SK-N-SH treated with all-trans-retinoic acid at 6 μM for 48 hours (cell line): ENCODE data around the gene ROBO2.

ENCODE experiments used
- ATAC-seq: fragments of 200-7000 bp; cut with Tn5 transposase; 3 replicates; pipeline ENCODE4 v1.9.1; 2020; ENCODE audit warnings: mild to moderate bottlenecking, moderate library complexity
- ARNTL ChIP-seq: fragments of 450-650 bp; formaldehyde crosslinking; IDR thresholded peaks from 2 replicates; pipeline ENCODE4 v1.5.0; 2020; ENCODE audit warnings: low read depth, mild to moderate bottlenecking, moderate library complexity, borderline replicate concordance
- BACH2 ChIP-seq: fragments of 250-450 bp; sonication (Bioruptor Pico); IDR thresholded peaks from 2 replicates; pipeline ENCODE4 v1.9.0; 2021; ENCODE audit warnings: mild to moderate bottlenecking, borderline replicate concordance
- CSDC2 ChIP-seq: fragments of 250-450 bp; sonication (Bioruptor Pico); IDR thresholded peaks from 2 replicates; pipeline ENCODE4 v1.5.0; 2020; ENCODE audit warnings: mild to moderate bottlenecking, moderate library complexity
- ESRRG ChIP-seq: fragments of 250-450 bp; sonication (Bioruptor Pico); IDR thresholded peaks from 2 replicates; pipeline ENCODE4 v1.6.1; 2021; ENCODE audit warnings: mild to moderate bottlenecking
- GLIS3 ChIP-seq: fragments of 250-450 bp; sonication (Bioruptor Pico); IDR thresholded peaks from 2 replicates; pipeline ENCODE4 v1.5.0; 2020; ENCODE audit warnings: mild to moderate bottlenecking, moderate library complexity
- ISL1 ChIP-seq: fragments of 250-450 bp; sonication (Bioruptor Pico); IDR thresholded peaks from 2 replicates; pipeline ENCODE4 v2.1.2; 2022; ENCODE audit warnings: mild to moderate bottlenecking, moderate library complexity
- OSR1 ChIP-seq: fragments of 250-450 bp; sonication (Bioruptor Pico); IDR thresholded peaks from 2 replicates; pipeline ENCODE4 v1.8.0; 2022; ENCODE audit warnings: moderate library complexity, mild to moderate bottlenecking, inconsistent platforms
- PPARA ChIP-seq: fragments of 250-450 bp; sonication (Bioruptor Pico); IDR thresholded peaks from 2 replicates; pipeline ENCODE4 v1.5.0; 2020; ENCODE audit warnings: mild to moderate bottlenecking, borderline replicate concordance
- RARB ChIP-seq: fragments of 250-450 bp; sonication (Bioruptor Pico); IDR thresholded peaks from 2 replicates; pipeline ENCODE4 v1.8.0; 2021; ENCODE audit warnings: mild to moderate bottlenecking, moderate library complexity
- SNAI2 ChIP-seq: fragments of 250-450 bp; sonication (Bioruptor Pico); IDR thresholded peaks from 2 replicates; pipeline ENCODE4 v1.5.0; 2020; ENCODE audit warnings: mild to moderate bottlenecking, moderate library complexity
- TOX ChIP-seq: fragments of 250-450 bp; sonication (Bioruptor Pico); IDR thresholded peaks from 2 replicates; pipeline ENCODE4 v1.8.0; 2021; ENCODE audit warnings: mild to moderate bottlenecking, moderate library complexity, borderline replicate concordance
- ZC3H10 ChIP-seq: fragments of 250-450 bp; sonication (Bioruptor Pico); IDR thresholded peaks from 2 replicates; pipeline ENCODE4 v1.5.1; 2021; ENCODE audit warnings: mild to moderate bottlenecking, moderate library complexity
- ZFP3 ChIP-seq: fragments of 250-450 bp; sonication (Bioruptor Pico); IDR thresholded peaks from 2 replicates; pipeline ENCODE4 v1.5.0; 2020; ENCODE audit warnings: mild to moderate bottlenecking, moderate library complexity
- ZFP30 ChIP-seq: fragments of 450-650 bp; formaldehyde crosslinking; IDR thresholded peaks from 2 replicates; pipeline ENCODE4 v1.5.0; 2022; ENCODE audit warnings: mild to moderate bottlenecking, moderate library complexity
- ZNF565 ChIP-seq: fragments of 450-650 bp; formaldehyde crosslinking; conservative IDR thresholded peaks from 2 replicates; pipeline ENCODE4 v1.5.0; 2020; ENCODE audit warnings: low read depth, mild to moderate bottlenecking, moderate library complexity
- ZNF70 ChIP-seq: fragments of 450-650 bp; formaldehyde crosslinking; IDR thresholded peaks from 2 replicates; pipeline ENCODE4 v1.5.0; 2020; ENCODE audit warnings: mild to moderate bottlenecking, moderate library complexity
- ZNF8 ChIP-seq: fragments of 450-650 bp; formaldehyde crosslinking; IDR thresholded peaks from 2 replicates; pipeline ENCODE4 v1.5.0; 2020; ENCODE audit warnings: mild to moderate bottlenecking, moderate library complexity
- TF ChIP-seq, protein P1 (sequence below): fragments of 250-450 bp; sonication (Bioruptor Pico); IDR thresholded peaks from 2 replicates; pipeline ENCODE4 v1.5.1; 2020; ENCODE audit warnings: low read depth, mild to moderate bottlenecking, moderate library complexity
- TF ChIP-seq, protein P2 (sequence below): fragments of 250-450 bp; sonication (Bioruptor Pico); IDR thresholded peaks from 2 replicates; pipeline ENCODE4 v1.8.0; 2021; ENCODE audit warnings: low read depth, mild to moderate bottlenecking, moderate library complexity, borderline replicate concordance
- TF ChIP-seq, protein P3 (sequence below): fragments of 250-450 bp; sonication (Bioruptor Pico); IDR thresholded peaks from 2 replicates; pipeline ENCODE4 v1.5.1; 2021; ENCODE audit warnings: mild to moderate bottlenecking, moderate library complexity
- TF ChIP-seq, protein P4 (sequence below): fragments of 250-450 bp; sonication (Bioruptor Pico); IDR thresholded peaks from 2 replicates; pipeline ENCODE4 v1.5.0; 2020; ENCODE audit warnings: mild to moderate bottlenecking, moderate library complexity

The ROBO2 gene

DNA sequence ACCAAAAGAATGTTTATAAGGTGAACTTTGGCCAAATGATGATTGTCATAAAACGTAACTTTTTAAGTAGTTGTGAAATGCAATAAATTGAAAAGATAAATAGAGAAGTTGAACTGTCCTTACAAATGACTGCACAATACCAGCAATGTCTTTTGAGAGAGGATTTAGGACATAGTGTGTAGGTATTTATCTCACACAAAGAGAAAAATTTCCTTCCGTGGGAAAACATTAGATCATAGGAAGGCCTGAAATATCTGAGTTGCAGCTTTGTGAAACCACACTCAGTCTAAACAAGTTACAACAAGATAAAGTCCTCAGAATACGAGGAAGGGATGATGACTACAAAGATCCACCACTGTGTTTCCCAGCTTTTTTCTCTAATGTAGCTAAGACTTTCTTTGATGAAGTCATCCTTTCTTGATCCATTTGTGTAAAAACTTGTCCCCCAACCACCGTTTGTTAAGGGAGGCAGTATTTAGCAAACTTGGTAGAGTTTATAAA is 16.0 kb downstream of the ROBO2 start (continued):
- TF ChIP-seq ZNF70 (CRISPR knock-in tag) (no peak), ZFP3 (CRISPR knock-in tag) (no peak), ARNTL (no peak), ZFP30 (CRISPR knock-in tag) (no peak)
- TF ChIP-seq, protein P1, sequence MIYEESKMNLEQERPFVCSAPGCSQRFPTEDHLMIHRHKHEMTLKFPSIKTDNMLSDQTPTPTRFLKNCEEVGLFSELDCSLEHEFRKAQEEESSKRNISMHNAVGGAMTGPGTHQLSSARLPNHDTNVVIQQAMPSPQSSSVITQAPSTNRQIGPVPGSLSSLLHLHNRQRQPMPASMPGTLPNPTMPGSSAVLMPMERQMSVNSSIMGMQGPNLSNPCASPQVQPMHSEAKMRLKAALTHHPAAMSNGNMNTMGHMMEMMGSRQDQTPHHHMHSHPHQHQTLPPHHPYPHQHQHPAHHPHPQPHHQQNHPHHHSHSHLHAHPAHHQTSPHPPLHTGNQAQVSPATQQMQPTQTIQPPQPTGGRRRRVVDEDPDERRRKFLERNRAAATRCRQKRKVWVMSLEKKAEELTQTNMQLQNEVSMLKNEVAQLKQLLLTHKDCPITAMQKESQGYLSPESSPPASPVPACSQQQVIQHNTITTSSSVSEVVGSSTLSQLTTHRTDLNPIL (CRISPR knock-in tag): no peak

DNA sequence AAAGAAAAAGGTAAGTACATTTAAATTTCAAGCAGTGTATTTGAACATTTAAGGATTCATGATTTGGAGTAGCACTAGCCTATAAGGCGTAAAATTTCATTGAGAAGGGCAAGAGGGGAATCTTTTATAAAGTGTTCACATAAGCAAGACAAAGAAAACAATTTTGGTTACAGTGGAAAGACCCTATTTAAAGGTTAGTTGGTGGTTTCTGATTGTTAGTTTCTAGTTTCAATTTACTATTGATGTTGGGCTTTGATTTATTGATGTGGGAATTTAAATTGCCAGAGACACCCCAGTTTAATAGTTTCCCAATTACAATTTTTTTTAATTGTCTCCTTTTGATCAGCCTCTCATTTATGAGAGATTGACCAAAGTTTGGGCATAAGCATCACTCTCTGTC is 19.5 kb downstream of the ROBO2 start:
- no peak for TF ChIP-seq ZNF70 (CRISPR knock-in tag)
- TF ChIP-seq RARB (CRISPR knock-in tag): no peak
- no peak for TF ChIP-seq SNAI2 (CRISPR knock-in tag)
- TF ChIP-seq ARNTL: no peak
- TF ChIP-seq ZFP30 (CRISPR knock-in tag): no peak
- TF ChIP-seq ISL1: no peak
- no peak for TF ChIP-seq ZNF565 (CRISPR knock-in tag)
- no peak for TF ChIP-seq ZNF8 (CRISPR knock-in tag)
- no peak for TF ChIP-seq BACH2 (CRISPR knock-in tag)
- ATAC-seq: no peak

DNA sequence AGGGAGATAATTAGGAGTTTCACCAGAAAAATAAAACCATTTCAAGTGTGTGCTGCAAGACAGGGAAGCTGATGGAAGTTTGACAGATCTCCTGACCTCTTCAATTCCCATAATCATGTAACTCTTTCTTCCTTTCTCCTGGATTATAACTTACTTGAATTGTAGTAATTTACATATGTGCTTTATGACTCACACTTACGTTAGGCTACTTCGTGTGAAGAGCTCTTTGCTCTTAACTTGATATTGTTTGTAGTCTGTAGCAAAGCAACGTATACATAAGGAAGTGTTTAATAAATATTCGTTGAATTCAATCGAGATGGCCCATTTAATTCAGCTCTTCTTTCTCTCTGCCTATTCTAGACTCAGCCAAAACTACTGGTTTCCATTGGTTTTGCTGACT is 23.5 kb downstream of the ROBO2 start:
- ATAC-seq: no peak
- TF ChIP-seq BACH2 (CRISPR knock-in tag): no peak
- TF ChIP-seq, protein P2, sequence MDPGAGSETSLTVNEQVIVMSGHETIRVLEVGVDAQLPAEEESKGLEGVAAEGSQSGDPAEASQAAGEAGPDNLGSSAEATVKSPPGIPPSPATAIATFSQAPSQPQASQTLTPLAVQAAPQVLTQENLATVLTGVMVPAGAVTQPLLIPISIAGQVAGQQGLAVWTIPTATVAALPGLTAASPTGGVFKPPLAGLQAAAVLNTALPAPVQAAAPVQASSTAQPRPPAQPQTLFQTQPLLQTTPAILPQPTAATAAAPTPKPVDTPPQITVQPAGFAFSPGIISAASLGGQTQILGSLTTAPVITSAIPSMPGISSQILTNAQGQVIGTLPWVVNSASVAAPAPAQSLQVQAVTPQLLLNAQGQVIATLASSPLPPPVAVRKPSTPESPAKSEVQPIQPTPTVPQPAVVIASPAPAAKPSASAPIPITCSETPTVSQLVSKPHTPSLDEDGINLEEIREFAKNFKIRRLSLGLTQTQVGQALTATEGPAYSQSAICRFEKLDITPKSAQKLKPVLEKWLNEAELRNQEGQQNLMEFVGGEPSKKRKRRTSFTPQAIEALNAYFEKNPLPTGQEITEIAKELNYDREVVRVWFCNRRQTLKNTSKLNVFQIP (CRISPR knock-in tag): no peak
- TF ChIP-seq, protein P3, sequence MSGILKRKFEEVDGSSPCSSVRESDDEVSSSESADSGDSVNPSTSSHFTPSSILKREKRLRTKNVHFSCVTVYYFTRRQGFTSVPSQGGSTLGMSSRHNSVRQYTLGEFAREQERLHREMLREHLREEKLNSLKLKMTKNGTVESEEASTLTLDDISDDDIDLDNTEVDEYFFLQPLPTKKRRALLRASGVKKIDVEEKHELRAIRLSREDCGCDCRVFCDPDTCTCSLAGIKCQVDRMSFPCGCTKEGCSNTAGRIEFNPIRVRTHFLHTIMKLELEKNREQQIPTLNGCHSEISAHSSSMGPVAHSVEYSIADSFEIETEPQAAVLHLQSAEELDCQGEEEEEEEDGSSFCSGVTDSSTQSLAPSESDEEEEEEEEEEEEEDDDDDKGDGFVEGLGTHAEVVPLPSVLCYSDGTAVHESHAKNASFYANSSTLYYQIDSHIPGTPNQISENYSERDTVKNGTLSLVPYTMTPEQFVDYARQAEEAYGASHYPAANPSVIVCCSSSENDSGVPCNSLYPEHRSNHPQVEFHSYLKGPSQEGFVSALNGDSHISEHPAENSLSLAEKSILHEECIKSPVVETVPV (CRISPR knock-in tag): no peak
- TF ChIP-seq ZNF8 (CRISPR knock-in tag): no peak
- TF ChIP-seq ZFP30 (CRISPR knock-in tag): no peak
- no peak for TF ChIP-seq TOX

DNA sequence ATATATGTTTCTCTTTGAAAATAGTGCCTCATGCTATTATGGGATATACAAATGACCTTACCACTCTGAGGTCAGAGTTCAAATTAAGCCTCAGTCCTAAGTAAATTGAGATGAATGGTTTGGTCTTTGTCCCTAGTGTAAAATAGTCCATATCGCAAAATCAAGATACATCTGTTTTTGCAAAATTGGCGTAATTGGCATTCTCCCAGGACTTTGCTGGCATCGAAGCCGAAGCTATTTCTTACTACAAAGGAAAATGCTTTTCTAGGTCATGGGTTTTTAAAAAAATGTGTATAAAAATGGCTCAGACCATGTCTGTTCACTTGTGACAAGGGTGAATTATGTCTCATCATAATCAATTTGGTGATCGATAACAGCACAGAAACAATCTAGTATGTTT is 25.9 kb downstream of the ROBO2 start:
- ATAC-seq: no peak
- peak; percentile 21; the same call in 1 of the 2 replicates for TF ChIP-seq ISL1
- TF ChIP-seq ZC3H10 (CRISPR knock-in tag): no peak

DNA sequence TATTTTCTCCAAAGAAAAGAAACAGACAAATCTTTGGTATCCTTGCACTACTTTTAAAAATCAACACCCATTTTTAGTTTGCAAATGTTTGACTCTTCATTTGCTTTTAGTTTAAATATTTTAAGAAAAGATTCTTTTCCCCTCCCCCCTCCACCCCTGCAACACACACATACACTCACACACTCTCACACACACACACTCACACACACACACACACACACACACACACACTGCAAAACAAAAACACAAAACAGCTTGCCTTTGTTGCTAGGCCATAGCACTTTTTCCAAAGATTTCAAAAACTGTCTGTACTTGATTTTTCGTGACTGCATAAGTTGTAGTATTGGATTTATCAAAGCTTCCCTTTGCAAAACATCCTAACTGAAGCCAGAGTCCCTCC is 26.9 kb downstream of the ROBO2 start:
- ATAC-seq: no peak
- TF ChIP-seq ZC3H10 (CRISPR knock-in tag): no peak
- TF ChIP-seq ESRRG (CRISPR knock-in tag): no peak
- no peak for TF ChIP-seq SNAI2 (CRISPR knock-in tag)
- TF ChIP-seq OSR1 (CRISPR knock-in tag): no peak
- TF ChIP-seq GLIS3 (CRISPR knock-in tag): no peak
- no peak for TF ChIP-seq ZNF565 (CRISPR knock-in tag)
- no peak for TF ChIP-seq ISL1
- TF ChIP-seq, protein P1 (CRISPR knock-in tag): no peak
- TF ChIP-seq, all 23 proteins: peak for 0

DNA sequence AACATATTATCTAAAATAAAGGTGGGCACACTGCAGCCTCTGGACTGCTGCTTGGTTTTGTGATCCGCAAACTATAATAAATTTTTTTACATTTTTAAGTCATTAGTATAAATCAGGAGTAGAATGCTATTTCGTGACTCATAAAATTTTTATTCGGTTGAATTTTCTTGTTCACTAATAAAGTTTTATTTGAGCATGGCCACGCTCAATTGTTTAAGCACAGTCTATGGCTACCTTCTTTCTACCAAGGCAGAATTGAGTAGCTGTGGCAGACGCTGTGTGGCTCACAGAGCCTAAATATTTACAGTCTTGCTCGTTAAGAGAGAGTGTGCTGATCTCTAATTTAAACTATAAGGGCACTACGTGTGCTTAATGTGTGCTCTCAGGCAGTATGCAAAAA is 28.9 kb downstream of the ROBO2 start:
- ATAC-seq: no peak
- TF ChIP-seq ZFP3 (CRISPR knock-in tag): no peak
- TF ChIP-seq CSDC2 (CRISPR knock-in tag): no peak
- TF ChIP-seq PPARA (CRISPR knock-in tag): no peak
- TF ChIP-seq SNAI2 (CRISPR knock-in tag): no peak
- TF ChIP-seq GLIS3 (CRISPR knock-in tag): no peak
- no peak for TF ChIP-seq ISL1
- no peak for TF ChIP-seq ZNF8 (CRISPR knock-in tag)
- no peak for TF ChIP-seq TOX
- TF ChIP-seq, protein P4, sequence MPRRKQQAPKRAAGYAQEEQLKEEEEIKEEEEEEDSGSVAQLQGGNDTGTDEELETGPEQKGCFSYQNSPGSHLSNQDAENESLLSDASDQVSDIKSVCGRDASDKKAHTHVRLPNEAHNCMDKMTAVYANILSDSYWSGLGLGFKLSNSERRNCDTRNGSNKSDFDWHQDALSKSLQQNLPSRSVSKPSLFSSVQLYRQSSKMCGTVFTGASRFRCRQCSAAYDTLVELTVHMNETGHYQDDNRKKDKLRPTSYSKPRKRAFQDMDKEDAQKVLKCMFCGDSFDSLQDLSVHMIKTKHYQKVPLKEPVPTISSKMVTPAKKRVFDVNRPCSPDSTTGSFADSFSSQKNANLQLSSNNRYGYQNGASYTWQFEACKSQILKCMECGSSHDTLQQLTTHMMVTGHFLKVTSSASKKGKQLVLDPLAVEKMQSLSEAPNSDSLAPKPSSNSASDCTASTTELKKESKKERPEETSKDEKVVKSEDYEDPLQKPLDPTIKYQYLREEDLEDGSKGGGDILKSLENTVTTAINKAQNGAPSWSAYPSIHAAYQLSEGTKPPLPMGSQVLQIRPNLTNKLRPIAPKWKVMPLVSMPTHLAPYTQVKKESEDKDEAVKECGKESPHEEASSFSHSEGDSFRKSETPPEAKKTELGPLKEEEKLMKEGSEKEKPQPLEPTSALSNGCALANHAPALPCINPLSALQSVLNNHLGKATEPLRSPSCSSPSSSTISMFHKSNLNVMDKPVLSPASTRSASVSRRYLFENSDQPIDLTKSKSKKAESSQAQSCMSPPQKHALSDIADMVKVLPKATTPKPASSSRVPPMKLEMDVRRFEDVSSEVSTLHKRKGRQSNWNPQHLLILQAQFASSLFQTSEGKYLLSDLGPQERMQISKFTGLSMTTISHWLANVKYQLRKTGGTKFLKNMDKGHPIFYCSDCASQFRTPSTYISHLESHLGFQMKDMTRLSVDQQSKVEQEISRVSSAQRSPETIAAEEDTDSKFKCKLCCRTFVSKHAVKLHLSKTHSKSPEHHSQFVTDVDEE (CRISPR knock-in tag): no peak
- TF ChIP-seq BACH2 (CRISPR knock-in tag): no peak
